OCI-LY7 (cell line): ENCODE data around the gene RRAGC. TPM values are rescaled to one million over a fixed set of nuclear protein-coding genes. Genes with fewer than 3 reads are reported as not detected.

ENCODE experiments used
- BruUV-seq: library from RNA; stranded (reverse); fragments of 400-500 nt; replicated peaks from 2 replicates; lab custom pipeline; 2021; lab: Mats Ljungman, UMichigan
- CTCF ChIA-PET: fragments of 300-600 bp; sonication (Branson Sonifier 250); formaldehyde crosslinking; loops from one replicate; lab custom pipeline; 2022; ENCODE audit warnings: antibody characterized with exemption; ENCODE audit not compliant: unreplicated experiment; lab: Charles Lee
- POLR2A ChIA-PET: fragments of 300-600 bp; sonication (Branson Sonifier 250); formaldehyde crosslinking; loops from one replicate; lab custom pipeline; 2022; ENCODE audit warnings: antibody characterized with exemption; lab: Charles Lee
- DNase-seq: peaks from one replicate; pipeline ENCODE4 v3.0.0-alpha.2; 2015; ENCODE audit warnings: low spot score
- H2AFZ ChIP-seq: fragments of 200-600 bp; sonication (generic), shearing (Covaris generic); 2 replicates; pipeline ENCODE4 v1.6.1; 2014; ENCODE audit warnings: mild to moderate bottlenecking, antibody characterized with exemption, low read length, moderate library complexity
- H3K27ac ChIP-seq: fragments of 200-600 bp; sonication (generic); 2 replicates; pipeline ENCODE4 v1.5.1; 2014; ENCODE audit warnings: mixed run types, low read depth, mild to moderate bottlenecking, moderate library complexity, low read length, inconsistent platforms; ENCODE audit not compliant: poor library complexity, severe bottlenecking
- H3K36me3 ChIP-seq: fragments of 200-600 bp; sonication (generic); 2 replicates; pipeline ENCODE4 v1.6.1; 2014; ENCODE audit warnings: mild to moderate bottlenecking, antibody characterized with exemption, low read length, moderate library complexity, mixed read lengths; ENCODE audit not compliant: insufficient read depth
- H3K4me1 ChIP-seq: fragments of 200-600 bp; sonication (generic); 2 replicates; pipeline ENCODE4 v1.5.1; 2014; ENCODE audit warnings: mild to moderate bottlenecking, low read length; ENCODE audit not compliant: insufficient read depth, poor library complexity, severe bottlenecking
- H3K4me2 ChIP-seq: fragments of 200-600 bp; sonication (generic); 2 replicates; pipeline ENCODE4 v1.6.1; 2014; ENCODE audit warnings: mild to moderate bottlenecking, low read length
- H3K4me3 ChIP-seq: fragments of 200-600 bp; sonication (generic); 2 replicates; pipeline ENCODE4 v1.5.1; 2014; ENCODE audit warnings: mild to moderate bottlenecking, low read depth, low read length; ENCODE audit not compliant: poor library complexity, severe bottlenecking
- H3K79me2 ChIP-seq: fragments of 200-600 bp; sonication (generic); 2 replicates; pipeline ENCODE4 v1.6.1; 2016; ENCODE audit warnings: low read depth, mild to moderate bottlenecking, low read length, moderate library complexity, mixed read lengths; ENCODE audit not compliant: insufficient read depth
- H3K9me2 ChIP-seq: fragments of 200-600 bp; sonication (generic); 2 replicates; pipeline ENCODE4 v1.6.1; 2016; ENCODE audit warnings: mild to moderate bottlenecking, low read length, mixed read lengths; ENCODE audit not compliant: insufficient read depth
- H3K9me3 ChIP-seq: fragments of 200-600 bp; sonication (generic); 2 replicates; pipeline ENCODE4 v1.6.1; 2014; ENCODE audit warnings: mild to moderate bottlenecking, mixed run types, low read length, mixed read lengths
- H4K20me1 ChIP-seq: fragments of 200-600 bp; sonication (generic); 2 replicates; pipeline ENCODE4 v1.6.1; 2014; ENCODE audit warnings: mild to moderate bottlenecking, antibody characterized with exemption, low read length, moderate library complexity, mixed read lengths; ENCODE audit not compliant: insufficient read depth
- CTCF ChIP-seq: fragments of 200-600 bp; sonication (generic); conservative IDR thresholded peaks from 2 replicates; pipeline ENCODE4 v1.5.1; 2014; ENCODE audit warnings: mild to moderate bottlenecking, antibody characterized with exemption, low read length, moderate library complexity, mixed read lengths
- EZH2phosphoT487 ChIP-seq: fragments of 200-600 bp; sonication (generic); IDR thresholded peaks from 2 replicates; pipeline ENCODE4 v1.6.1; 2018; ENCODE audit warnings: low read depth, borderline replicate concordance, mild to moderate bottlenecking, mixed run types, antibody characterized with exemption, low read length, moderate library complexity, mixed read lengths
- intact Hi-C: fragments of 100-400 bp; cut with micrococcal nuclease; formaldehyde crosslinking; loops from one replicate; pipeline ENCODE4 v1.10.0; 2022; ENCODE audit not compliant: unreplicated experiment
- total RNA-seq, 2 experiments: library from RNA; depleted of rRNA in 1 of 2; stranded (reverse); fragments of >200 nt in 1 of 2; shearing (Covaris generic) in 1 of 2; gene quantifications; 2 replicates each; pipeline ENCODE4 v1.2.3, GENCODE V29; 2014 to 2022

The RRAGC gene
- total RNA-seq, 2 experiments from 2014 or later, result 4.8 to 19.6 TPM

- Histone ChIP-seq H3K9me2 (no peaks in the 10 kb centered on the region), H2AFZ (no peak overlapping the region), H3K79me2 (no peaks in the 10 kb centered on the region), H3K9me3 (no peaks in the 10 kb centered on the region), H3K4me1 (no peaks in the 10 kb centered on the region), H4K20me1 (no peaks in the 10 kb centered on the region), H3K36me3 (no peaks in the 10 kb centered on the region), H3K4me2 (no peak overlapping the region), H3K4me3 (no peak overlapping the region), H3K27ac (no peak overlapping the region)
- intact Hi-C loops, result no loop called here
- TF ChIP-seq EZH2phosphoT487 (no peak), CTCF (no peak)
- BruUV-seq, result no TSS peak
- CTCF ChIA-PET, result no interaction called here
- no peak for DNase-seq
- POLR2A ChIA-PET, result interaction anchor here (0.7 kb wide), 1 partner anchor 283 kb away, joined by 3 read pairs; no protein-coding TSS in a partner anchor
Measured at GRCh38 chr1:38905985-38906384, 46.4 kb upstream of the RRAGC start.

GRCh38 chr1:38899560-38899959, 40.0 kb upstream of the RRAGC start:
- no peak overlapping the region for H2AFZ ChIP-seq
- intact Hi-C loops, result no loop called here
- ChIA-PET POLR2A (no interaction called here), CTCF (no interaction called here)
- BruUV-seq, result no TSS peak
- no peak overlapping the region for H3K4me3 ChIP-seq
- no peak for DNase-seq
- no peak overlapping the region for H3K4me2 ChIP-seq
- H4K20me1 ChIP-seq, result no peaks in the 10 kb centered on the region
- no peaks in the 10 kb centered on the region for H3K36me3 ChIP-seq
- H3K9me3 ChIP-seq, result no peaks in the 10 kb centered on the region
- H3K27ac ChIP-seq, result no peak overlapping the region
- H3K4me1 ChIP-seq, result no peaks in the 10 kb centered on the region
- H3K79me2 ChIP-seq, result no peaks in the 10 kb centered on the region
- H3K9me2 ChIP-seq, result no peaks in the 10 kb centered on the region
- no peak for TF ChIP-seq CTCF
- TF ChIP-seq EZH2phosphoT487, result no peak

GRCh38 chr1:38898653-38899230, 39.2 kb upstream of the RRAGC start:
- H3K4me3 ChIP-seq, result no peak overlapping the region
- no peaks in the 10 kb centered on the region for H4K20me1 ChIP-seq
- no peaks in the 10 kb centered on the region for H3K9me3 ChIP-seq
- no peaks in the 10 kb centered on the region for H3K9me2 ChIP-seq
- ChIA-PET CTCF (no interaction called here), POLR2A (no interaction called here)
- H3K79me2 ChIP-seq, result no peaks in the 10 kb centered on the region
- no peak overlapping the region for H3K4me2 ChIP-seq
- no peak for TF ChIP-seq EZH2phosphoT487
- TF ChIP-seq CTCF, result no peak
- DNase-seq, result no peak
- H3K4me1 ChIP-seq, result no peaks in the 10 kb centered on the region
- no peaks in the 10 kb centered on the region for H3K36me3 ChIP-seq
- H3K27ac ChIP-seq, result no peak overlapping the region
- BruUV-seq, result no TSS peak
- intact Hi-C loops, result no loop called here
- H2AFZ ChIP-seq, result no peak overlapping the region
